ENCODE data around the gene SIAH3.

Gene SIAH3

DNA sequence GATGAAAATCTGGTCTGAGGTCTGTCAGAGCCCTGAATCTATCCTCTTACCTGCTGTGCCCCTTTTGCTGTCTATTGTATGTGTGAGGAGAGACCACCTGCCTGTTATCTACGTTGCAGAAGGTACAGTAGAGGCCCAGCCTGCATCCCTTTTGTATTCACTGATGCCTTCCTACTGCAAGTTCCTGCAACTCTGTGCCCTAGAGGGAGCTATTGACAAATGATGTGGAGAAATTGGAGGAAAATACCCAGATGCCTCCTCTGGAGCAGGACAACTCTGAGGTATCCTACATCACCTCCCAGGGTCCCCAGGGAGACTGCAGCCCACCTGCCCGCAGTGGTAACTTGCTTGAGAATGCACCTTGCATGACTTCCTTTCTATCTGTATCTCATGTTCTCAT, 33.7 kb downstream of the SIAH3 start:
- DNase-seq, result no peak

DNA sequence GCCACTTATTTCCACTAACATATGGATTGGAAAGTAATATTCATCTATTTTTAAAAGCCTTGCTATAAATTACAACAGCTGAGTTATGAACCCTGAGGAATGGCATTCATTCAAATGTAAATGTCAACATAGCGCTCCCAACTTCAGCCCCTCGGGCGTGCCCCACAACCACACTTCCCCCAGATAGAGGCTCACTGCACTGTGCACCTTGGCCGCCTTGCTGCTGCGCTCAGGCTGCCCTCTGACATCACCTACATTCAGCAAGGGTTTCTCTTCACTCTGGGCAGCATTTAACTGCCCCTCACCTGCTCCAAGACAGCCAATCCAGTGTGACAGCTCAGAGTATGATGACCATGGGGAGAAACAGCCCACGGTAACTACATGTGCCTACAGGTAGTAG, 35.1 kb downstream of the SIAH3 start:
- DNase-seq, result no peak

DNA sequence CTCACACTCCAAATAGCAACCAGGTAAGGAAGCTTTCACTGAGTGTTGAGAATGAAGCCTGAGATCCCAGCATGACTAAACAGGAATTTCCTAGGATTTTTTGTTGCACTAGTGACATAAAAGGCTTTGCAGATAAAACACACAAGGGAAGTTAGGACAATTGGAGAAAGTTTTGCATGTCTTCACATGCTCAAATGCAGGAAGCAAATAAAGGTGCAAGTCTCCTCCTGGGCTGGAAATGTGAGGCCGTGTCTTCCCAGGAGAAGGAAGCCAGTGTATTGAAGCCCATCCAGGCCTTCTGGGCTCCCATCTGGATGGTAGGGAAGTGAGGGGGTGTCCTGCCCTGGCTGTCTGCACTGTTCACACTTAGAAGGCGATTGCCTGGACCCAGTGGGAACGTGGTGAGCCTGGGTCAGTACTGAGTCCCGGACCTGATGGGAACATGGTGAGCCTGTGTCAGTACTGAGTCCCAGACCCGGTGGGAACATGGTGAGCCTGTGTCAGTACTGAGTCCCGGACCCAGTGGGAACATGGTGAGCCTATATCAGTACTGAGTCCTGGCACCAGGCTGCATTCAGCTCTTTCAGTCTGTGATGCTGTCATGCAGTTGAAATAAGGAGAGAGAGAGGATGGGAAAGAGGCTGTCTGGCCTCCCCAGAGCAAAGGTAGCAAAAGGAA, 38.7 kb downstream of the SIAH3 start:
- no peak for DNase-seq

DNA sequence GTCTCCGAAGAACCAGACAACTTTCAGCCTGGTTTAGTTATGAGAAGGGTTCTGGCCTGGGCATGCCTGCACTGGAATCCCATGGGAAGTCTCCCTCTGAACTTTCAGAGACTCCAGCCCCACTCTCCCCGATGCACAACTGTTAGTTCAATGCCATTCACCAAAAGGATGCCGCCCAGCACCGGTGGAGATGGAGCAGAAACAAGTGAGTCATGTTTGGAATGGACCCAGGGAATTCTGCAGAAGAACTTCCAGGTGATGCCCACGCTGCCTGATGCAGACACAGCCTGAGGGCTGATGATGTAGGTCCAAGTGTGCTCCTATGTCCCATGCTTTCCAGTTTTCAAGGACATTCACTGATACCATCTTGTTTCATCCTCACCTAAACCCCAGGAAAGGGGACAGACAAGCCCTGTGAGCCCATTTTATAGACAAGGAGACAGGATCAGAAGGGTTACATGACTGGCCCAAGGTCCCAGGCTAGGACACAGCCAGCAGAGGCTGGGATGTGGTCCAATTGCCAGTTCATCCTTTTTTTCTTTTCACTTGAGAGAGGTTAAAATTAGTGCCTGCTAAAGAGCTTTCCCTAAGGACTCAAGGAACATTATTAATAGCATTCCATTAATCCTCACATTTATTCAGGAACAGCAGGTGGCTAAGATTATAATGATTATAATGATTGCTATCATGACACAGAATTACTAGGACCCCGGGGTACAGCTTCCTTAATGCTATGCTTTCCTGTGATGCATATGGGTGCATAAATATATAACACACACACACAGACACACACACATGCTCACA, 39.5 kb downstream of the SIAH3 start:
- DNase-seq, result no peak

DNA sequence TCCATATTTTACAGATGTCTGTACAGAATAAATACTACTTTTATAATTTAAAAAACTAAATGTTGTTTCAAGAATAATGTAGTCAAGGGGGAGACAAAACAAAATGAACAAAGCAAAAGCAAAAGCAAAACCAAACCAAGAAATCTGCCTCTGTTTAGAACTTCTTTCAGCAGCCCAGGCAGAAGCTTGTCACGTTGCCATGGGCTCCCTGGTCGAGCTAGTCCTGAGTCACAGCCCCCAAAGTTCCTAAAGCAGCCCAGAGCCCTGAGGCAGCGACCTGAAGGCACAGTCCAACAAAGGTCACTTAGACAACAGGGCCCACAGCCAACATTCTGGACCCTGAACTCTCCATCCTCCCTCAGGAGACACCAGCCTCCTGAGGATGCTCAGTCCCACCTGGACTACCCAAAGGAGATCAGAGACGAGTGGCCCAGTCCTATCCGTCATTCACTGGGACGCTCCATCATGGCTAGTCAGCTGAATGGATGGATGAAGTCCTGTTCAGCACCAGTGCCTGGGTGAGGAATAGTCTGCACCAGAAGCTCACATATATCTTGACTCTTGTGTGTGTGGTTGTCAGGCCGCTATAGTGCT, 41.7 kb downstream of the SIAH3 start:
- no peak for DNase-seq

DNA sequence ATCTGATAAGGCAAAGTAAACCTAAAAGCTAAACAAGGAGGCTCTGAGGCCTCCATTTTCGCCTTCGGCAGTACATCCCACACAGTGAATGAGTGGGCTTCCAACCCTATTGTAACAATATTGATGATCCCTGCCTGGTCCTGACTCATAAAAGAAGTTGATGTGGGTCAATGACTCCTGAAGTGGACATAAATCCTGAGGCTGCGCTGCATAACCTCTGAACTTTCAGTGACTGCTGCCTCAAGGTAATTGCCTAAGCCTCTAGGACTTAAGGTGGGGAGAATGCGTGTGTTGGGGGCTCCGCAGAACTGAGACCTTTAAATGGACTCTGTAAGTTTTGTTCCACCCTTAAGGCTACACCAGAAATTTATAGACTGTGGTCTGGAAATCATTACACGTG, 42.6 kb downstream of the SIAH3 start:
- no peak for DNase-seq

DNA sequence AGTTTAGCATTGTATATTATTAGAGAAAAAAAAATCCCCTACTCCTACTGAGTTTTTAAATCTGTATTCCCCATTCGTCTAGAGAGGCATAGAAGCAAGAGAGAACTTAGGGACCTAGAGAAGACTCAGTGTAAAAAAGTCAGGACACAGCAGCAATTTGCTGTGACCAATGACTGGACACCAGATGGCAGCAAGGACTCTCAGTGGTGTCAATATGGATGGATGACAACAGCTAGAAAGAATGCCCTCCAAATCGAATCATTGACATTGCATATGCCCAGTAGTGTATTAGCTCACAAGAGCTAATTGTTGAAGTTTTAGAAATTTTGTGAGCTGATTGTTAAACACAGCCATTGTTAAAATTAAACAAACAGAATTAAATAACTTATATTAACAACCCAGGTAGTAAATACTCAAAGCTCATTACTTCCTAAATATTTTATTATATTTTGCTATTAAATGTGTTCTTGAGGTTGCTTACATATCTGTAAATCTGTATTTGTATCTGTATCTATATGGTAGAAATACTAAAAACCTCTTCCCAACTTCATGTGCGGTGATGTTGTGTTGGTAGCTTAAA, 43.9 kb downstream of the SIAH3 start:
- peak; percentile 43 for DNase-seq

DNA sequence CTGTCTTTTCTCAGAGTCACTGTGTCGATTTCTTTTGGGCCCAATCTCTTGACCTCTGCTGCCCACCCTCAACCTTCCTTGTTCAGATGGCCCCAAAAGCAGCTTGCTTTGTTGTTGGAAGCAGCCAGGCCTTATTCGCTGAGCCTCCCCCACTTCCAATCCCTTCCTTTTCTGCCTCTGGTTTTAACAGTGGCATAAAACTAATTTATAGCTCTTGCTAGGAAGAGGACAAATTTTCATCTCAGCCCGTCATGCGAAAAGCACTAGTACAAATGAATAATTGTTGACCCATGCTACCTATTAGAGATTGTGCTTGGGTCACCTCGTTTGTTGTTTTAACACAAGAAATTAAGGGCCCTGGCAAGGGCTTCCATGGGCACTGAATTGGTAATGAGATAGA, 51.1 kb downstream of the SIAH3 start:
- no peak for DNase-seq

DNA sequence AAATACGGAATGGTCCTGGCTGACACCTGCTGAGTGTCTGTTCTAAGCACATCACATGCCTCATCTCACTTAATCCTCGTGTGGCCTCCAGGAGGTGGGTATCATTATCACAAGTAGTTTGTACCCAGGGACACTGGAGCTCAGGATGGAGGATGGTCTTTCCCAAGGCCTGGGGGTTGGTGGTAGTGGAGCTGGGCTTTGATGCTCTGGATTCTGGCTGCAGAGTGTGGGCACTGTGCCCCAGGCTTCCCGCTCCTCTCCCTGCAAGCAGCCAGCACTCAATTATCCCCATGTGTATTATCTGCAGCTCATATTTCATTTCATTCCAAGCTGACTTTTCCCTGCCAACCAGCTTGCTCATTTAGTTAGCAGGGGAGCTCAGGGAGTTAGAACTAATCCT, 52.1 kb downstream of the SIAH3 start:
- no peak for DNase-seq

DNA sequence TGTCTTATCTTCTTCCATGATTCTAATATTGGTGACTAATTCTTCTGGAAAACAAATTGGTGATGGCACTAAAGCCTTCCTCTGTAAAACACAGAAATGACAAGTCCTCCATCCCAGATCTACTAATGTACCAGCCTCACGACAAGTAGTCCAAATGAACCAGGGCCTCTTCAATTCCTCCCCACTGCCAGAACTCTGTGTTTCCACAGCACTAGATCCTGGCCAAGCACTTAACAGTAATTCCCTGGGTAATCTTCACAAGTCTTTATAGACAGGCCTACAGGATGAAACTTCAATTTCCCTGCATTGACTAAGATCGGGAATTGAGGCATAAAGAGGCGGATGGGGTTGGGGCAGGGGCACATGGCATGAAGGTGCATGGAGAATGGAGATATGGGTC, 52.7 kb downstream of the SIAH3 start:
- no peak for DNase-seq

DNA sequence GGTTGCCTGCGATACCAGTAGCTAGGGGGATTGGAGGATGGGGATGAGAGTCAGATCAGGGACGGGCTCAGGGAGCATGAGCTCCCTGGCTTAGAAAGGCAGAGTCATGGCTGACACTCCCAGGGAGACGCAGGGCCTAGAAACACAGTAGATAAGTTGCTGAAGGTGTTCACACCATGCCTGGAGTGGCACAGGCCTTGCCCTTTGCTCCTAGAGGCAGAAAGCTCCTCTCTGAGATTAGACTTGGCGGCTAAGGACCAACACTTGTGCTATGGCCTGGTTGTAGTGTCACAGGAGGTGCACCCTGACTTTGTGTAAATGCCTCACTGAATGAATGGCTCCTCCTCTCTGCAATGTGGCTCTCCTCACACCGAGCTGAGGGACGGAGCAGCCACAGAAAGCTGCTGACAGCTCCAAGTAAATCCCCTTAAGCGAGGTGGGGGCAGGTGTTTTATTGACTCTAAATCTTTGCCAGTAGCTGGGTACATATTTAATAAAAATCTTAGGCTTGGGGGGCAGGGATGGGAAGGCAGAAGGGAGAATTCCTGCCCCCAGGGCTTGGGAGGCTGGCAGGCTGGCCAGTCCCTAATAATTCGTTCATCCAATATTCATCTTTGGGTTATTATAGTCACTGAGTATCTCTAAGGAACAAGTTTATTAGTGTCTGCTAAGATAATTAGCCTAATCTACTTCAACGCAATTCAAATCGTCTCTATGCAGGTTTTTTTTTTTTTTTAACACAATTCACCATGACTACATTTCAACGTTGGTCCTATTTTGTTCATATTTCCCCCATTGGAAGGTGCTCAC, 54.9 kb downstream of the SIAH3 start:
- no peak for DNase-seq

DNA sequence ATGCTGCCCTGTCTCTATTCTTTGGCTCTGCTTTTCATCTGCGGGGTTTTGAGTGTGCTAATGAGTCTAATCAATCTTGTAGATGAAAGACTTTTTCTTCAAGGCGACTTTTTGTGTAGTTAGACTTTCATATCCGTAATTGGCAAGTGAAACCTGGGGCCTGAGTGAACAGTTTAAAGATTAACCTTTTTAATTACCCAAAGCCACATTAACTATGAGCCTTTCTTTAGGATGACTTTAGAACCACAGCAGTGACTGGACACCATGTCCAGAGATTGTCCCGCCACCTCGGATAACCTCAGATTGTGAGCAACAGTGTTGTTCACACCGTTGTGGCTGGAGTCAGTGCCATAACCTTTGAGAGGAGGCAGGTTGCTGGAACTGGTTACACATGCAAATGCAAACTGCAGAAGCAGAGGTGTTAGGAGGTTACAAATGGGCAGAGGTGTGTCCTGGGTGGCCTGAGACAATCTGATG, 58.7 kb downstream of the SIAH3 start:
- DNase-seq, result no peak

DNA sequence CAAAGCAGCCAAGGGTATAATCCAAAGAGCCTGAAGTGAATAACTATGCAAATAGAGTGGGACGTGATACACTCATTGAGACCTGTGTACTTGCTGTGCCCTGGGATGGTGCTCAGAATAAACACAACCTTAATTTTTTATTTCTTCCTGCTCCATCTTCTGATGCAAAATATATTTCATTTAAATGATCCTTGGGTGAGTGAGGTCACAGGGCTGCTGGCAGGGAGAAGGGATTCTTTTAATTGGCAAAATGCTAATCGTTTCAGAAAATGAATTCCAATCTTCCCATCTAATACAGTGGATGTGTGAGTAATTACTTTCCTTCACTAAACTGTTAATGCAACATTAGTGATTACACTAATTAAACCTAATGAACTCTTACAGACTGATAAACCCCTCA, 63.5 kb downstream of the SIAH3 start:
- no peak for DNase-seq

DNA sequence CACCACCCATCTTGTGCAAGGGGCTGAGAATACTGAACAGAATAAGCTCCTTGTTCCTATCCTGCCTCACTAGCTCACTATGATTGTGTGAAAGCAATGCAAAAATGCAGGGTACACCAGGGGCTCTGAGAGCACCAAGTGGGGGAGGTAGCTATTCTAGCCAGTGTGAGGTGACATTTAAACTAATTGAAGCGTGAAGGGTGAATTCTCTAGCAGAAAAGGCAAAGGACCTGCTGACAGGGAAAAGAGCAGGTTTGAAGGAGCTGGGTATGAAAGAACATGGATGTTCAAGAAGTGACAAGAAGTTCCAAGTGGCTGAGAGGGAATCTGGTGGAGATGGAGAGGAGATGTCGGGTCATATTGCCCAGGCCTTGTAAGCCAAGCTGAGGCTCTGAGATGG, 64.2 kb downstream of the SIAH3 start:
- DNase-seq, result no peak

DNA sequence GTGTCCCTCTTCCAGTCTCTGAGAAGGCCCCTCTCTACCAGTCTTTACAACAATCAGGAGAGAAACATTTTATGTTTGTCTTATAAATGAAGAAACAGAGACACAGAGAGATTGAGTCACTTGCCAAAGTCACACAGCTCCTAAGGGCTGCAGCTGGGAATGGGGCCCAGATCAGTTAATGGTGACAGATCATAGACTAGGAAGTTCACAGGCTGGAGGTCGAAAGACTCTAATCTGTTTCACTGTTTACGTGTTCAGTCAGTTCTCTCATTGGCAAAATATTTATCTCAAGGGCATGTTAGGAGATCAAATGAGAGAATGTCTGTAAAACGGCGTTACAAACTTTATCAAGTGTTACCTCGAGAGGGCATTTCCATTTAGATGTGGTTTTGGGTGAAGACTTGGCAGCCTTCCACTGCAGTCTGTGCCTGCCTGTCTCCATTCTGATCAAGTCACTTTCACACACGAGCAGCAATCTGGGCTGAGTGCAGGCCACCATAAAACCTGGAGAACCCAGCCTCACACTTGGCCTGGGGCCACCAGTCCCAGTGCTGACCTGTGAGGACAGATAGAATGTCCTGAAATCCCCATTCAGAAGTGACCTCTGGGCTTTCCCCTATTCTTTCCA, 65.1 kb downstream of the SIAH3 start:
- no peak for DNase-seq

DNA sequence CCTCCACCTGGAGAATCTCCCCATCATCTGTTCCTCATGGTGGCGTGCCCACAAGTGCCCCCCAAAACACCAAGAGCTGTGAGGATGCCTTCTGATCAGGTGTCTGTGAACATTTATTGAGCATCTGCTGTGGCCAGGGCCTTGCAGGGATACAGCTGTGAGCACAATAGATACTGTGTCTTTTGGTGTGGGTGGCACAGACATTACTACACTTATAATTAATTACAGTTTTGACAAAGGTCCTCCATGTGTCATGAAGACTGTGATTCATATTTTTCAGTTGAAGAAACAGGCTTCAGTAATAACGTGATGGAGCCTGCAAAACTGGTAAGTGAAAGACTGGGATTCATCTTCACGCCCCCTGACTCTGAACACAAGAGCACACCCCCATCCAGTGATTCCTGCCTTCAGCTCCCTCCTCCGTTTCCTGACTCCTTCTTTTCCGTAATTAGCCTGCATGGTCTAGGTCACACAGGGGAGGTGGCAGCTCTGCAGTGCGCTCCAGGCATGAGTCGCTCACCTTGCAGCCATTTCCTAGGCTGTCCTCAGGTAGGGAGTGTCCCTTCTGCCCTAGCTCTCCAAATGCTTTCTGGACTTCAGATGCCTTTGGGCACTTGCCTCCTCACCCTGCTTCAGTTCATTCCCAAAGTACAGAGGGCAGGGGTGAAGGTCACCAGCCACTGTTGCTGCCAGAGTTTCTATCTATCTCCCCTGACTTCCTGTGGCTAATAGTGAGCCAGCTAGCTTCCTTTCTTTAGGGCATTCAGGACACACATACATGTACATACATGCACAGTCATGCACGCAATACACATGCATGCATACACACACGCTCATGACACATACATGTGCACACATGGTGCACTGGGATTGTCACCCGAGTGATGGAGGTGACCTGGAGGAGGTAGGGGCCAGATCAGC, 66.5 kb downstream of the SIAH3 start:
- no peak for DNase-seq

DNA sequence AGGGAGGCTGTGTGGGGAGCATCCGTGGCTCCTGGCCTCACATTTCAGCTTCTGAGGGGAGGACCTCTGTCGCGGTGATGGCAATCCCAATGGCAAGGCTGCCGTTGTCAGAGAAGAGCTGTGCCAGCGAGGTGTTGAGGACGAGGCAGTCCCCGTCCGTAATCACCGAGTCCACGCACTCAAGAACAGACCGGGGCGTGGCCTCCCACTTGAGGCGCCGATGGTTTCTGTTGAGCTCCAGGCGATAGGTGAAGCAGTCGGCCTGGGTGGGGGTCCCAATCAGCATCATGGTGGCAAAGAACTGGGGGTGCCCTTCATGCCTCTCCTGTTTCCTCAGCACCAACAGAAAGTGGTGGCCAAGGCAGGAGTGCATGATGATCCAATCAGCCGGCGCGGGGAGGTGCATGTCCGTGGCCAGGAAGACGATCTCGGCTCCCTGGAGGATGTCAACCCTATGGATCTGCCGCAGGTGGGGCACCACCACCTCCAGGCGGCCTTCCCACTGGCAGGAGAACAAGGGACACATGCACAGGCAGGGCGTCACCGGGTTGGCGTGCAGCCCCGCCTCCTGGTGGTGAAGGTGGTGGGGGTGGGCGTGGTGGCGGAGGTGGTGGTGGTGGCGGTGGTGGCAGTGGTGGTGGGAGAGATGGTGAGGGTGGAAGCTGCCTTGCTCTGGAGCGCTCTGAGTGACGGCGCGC, 68.1 kb downstream of the SIAH3 start:
- DNase-seq, result no peak

DNA sequence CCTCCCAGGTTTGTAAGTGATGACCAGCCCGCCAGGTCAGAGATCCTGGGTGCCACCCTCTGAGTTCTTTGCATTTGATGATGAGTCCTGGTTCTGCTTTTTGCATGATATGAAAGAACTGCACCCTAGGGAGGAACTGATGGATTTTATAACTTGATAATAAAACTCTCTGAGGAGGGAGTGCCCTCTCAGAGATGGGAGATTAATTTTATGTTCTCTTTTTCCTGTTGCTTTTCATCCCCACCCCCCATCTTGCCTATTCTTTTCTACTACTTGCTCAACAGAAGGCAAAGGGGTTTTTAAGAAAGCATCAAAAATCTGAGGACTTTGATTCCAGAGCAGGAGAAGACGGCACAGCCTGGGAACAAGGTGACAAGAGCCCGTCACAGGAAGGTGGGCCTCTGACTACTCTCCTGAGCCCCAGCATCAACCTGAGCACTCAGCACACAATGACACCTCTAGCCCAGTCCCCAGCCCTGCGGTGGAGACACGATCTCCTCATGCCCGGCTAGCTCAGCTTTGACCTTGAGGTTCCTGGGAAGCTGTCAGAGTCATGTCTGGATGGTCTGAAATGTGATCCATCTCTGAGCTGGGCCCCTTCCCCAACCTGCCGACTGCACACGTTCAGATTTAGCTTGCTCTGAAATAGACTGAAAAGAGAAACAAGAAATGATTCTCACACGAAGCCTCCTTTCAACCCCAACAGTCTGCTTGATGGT, 69.1 kb downstream of the SIAH3 start:
- DNase-seq, result no peak

DNA sequence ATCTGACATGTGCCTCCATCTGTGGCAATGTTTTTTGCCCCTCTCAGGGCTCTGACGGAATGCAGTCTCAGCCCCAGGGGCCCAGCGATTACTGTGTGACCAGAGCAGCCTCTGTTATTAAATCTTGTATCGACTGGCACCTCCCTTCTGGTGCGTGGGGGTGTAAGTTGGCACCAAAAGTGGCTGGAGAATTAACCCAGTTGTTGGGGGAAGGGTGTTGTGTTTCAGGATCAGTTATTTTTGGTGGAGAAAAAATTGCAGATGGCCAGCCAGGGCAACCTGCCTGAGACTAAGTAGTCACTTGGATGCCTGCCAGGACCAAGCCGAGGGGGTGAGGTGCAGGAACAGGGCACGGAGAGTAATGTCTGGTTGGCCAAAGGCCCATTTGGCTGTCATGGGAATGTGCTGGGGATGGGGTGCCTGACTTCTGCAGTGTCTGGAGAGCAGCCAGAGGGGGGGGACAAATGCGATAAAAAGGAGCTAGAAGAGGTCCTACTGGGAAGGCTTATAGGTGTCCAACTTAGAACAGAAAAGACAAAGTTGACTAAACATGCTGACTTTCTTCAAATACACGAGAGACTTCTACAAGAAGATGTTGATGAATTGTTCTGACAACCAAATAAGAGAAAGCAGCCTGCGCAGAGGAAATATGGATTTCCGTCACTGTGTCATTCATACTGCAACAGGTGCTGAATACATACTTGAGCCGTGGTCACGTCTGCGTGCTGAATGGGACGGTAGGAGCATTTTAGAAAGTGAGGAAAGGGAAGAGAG, 69.8 kb downstream of the SIAH3 start:
- DNase-seq, result no peak
